HUDEP-2 (cell line): ENCODE results near the gene GP9.
A peak's percentile ranks its signal among the peaks of the same experiment; 100 is the strongest.

Experiments
- DNase-seq, 76 experiments: peaks; one replicate each; lab custom pipeline; 2025; ENCODE audit not compliant: unreplicated experiment in 76 of 76; lab: John Stamatoyannopoulos, UW

The GP9 gene

GRCh38 chr3:129027544-129027880 is 33.1 kb upstream of the GP9 start:
- DNase-seq, result no peak

- no peak for DNase-seq
These were observed 31.7 kb upstream of the GP9 start for GRCh38 chr3:129028866-129029265.

DNA sequence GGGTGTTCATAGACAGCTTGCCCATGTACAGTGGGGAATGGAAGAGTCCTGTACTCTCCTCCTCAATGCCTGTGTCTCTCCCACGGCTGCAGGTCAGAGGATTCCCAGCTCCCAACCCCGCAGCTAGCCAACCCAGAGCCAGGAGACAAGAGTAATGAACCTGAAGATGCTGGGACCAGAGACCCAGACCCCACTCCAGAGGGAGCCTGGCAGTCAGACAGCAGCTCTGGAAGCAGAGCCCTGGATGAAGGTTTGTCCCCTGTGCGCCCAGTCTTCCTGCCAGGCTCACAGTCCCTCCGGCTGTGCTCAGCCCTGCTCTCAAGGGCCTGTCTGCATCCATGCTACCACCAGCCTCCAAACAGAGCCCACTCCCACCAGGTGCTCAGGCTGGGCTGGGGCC is 30.0 kb upstream of the GP9 start:
- no peak for DNase-seq

GRCh38 chr3:129031476-129032215 is 28.9 kb upstream of the GP9 start:
- DNase-seq, result no peak

- no peak for DNase-seq
These were observed 27.9 kb upstream of the GP9 start for GRCh38 chr3:129032716-129033115.

- DNase-seq, result no peak
These were observed 27.4 kb upstream of the GP9 start for GRCh38 chr3:129033151-129033550.

DNA sequence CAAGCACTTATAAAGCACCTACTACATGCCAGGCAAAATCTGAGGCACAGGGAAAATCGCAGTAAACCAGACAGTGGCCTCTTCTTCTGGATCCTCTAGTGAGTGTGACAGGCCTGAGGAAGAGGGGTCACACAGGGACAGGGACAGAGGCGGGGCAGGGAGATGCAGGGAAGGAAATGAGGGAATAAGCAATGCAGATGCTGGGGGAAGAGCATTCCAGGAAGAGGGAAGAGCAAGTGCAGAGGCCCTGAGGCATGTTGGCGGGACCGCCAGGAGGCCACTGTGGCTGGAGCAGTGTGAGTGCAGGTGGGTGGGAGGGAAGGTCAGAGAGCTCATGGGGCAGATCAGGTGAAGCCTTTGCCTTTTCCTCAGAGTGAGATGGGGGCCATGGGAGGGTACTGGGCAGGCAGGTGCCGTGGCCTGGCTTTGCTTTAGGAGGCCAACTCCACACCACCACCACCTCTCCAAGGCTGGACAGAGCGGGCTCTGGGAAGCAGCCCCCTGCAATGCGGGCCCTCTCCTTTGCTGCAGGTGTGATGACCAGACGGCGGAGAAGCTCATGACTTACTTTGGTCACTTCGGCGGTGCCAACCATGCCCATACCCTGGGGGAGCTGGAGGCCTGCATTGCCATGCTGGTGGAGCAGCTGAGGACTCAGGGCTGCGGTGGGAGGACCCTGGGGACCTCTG is 26.8 kb upstream of the GP9 start:
- no peak for DNase-seq

DNA sequence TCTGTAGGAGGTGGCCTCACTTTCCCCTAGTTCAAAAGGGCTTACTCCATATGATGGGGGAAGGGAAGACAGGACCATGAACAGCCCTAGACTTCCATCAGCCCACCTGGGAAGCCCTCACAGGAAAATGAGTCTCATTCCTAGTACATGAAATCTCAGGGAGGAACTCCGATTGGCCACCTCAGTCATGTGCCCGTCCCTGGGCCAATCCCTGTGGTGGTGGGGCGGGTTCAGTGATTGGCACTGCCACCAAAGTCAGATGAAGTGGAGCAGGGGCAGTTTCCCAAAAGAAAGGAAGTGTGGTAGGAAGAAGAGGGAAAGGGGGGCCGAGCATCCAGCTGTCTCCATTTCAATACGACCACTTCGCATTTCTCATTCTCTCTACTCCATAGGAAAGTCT is 25.9 kb upstream of the GP9 start:
- no peak for DNase-seq

- no peak for DNase-seq
These were observed 25.0 kb upstream of the GP9 start for GRCh38 chr3:129035360-129036221.

- DNase-seq, result no peak
These were observed 24.1 kb upstream of the GP9 start for GRCh38 chr3:129036222-129037092.

DNA sequence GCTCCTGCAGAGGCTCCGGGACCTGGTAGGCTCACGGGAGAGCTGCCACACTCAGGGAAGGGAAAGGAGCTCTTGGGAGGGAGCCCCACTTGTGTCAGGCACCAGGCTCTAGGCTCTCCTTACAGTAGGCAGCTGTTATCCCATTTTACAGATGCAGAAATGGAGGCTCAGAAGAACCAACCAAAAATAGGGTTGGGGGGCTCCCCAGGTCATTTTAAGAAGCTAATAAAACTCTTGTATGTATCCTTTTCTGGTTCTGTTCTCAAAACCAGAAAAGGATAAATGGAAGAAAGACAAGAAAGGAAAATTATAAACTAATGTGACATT is 23.5 kb upstream of the GP9 start:
- no peak for DNase-seq

DNA sequence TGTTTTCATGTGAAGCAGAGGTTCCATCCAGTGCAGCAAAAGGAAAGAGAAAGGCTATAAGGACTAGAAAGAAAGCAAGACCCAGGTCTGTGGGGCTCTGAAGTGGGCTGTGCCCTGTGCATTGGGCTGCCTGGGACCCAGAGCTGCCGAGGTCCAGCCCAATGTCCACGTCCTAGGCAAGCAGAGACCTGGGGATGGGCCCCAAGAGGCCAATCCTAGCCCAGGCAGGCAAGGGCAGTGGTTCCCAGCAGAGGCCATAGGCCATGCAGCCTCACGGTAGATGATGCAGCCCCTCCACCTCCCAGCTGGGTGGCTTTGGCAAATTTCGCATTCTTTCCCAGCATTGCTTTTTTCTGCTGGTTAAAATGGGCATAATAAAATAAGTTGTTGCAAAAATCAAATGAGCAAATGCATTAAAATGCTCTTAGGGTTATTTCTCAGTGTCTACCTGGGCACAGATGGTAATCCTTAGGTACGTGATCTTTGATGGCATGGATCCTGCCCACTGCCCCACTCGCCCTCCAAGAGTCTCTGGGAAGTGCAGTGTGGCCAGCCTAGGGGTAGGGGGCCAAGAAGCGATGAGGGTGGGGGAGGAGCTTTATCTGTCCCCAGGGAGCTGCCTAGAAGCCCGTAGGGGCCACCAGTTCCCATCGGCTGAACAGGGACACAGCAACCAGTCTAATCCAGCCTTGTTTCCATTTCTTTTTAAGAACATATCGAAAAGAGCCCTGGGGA is 22.3 kb upstream of the GP9 start:
- no peak for DNase-seq

DNA sequence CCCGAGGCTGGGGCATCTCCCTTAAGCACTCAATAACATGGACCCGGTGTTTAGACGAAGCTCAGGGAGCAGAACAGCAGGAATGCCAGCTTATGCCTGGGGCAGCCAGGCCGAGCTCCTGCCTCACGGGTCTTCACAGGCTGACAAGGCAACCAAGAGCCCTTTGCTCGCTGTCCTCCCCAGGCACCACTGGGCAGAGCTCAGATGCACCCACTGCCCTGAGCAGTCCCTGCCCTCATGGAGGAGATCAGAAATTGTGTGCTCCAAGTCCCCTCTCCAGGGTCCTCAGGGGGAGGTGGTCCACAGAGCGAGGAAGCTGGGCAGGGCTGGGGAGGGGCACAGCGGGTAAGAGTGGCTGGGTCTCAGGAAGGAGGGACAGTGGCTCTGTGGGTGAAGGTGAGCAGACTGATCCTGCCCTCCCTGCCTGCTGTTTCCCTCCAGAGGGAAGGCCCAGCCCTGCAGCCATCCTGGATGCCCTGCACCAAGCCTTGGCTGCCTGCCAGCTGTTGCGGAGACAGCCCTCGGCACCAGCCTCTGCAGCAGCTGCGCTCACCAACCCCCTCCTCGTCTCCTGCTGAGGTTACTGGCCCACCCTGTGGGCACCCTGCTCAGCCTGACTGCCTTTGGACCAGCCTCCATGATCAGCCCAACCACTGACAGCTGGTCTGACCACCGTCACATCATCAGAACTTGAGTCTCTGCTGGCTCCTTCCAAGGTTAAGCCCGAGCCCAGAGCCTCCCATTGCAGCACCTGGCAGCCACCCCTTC is 21.1 kb upstream of the GP9 start:
- peak in 14 of 76 experiments; percentile 1 to 35 (median 14) for DNase-seq

- no peak for DNase-seq
These were observed 20.6 kb upstream of the GP9 start for GRCh38 chr3:129040039-129040336.

GRCh38 chr3:129040579-129041300 is 19.8 kb upstream of the GP9 start:
- no peak for DNase-seq

GRCh38 chr3:129045675-129046036 is 14.9 kb upstream of the GP9 start:
- DNase-seq, result no peak

DNA sequence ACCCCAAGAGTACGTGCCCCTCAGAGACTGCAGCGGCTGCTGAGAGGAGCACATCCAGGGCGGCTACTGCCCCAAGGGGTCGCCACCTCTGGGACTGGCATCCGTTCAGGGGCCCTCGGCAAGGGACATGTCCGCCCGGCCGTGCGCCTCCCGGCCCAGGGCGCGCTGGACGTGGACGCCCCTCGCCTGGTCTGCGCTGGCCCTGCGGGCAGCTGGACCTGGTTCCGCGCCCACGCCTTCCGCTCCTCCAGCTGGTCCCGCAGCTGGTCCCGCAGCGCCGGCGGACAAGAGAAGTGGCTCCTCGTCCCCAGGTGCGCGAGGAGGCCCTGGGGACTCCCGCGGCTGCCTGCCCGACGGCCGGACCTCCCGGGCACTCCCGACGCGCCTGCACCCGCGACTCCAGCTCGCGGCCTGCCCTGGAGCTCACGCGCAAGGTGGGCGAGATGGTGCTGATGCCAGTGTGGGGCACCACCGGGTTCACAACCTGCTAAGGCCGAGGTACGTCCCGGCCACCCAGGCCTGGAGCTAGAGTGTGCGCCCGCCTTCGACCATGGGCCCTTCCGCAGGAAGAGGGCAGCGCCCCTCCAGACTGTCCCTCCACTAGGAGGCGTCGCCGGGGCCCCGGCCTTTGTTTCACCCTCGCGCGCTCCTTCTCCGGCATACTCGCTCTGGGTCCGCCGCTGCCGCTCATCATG is 14.4 kb upstream of the GP9 start:
- no peak for DNase-seq

DNA sequence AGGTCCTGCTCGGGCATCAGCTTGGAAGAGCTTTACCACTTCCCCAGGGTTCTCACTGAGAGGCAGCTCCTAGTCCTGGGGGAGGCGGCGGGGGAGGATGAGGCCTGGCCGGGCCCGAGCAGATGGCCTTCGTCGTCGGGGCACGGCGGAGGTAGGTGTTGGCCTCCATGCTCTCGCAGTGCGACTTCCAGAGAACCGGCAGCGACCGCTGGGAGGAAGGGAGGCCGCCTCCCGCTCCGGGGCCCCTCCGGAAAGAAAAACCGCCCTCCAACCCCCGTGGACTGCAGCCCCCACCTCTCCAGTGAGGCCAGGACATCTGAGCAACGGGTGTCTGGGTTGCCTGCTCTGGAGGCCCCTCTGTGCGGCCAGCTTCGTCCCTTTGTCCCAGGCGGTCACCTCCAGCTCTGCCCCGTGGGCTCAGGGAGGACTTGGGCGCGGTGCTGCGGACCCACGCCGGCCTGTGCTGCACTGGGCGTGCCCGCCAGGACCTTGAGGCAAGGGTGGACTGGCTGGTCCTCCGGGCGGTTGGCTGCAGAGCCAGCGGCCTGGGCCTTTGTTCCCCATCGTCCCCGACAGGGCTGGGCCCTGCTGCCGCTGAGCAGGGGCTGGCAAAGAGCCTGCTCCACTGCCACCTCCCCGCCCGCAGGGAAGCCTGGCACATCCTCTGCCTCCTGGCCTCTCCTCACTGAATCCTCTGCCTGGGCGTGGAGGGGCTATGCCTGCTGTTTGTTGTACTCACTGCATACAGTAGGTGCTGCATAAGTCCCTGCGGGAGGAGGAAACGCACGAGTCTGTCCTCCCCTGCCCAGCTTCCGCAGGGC is 13.6 kb upstream of the GP9 start:
- no peak for DNase-seq
